Measurements from ENCODE around the gene ELL.

DNA sequence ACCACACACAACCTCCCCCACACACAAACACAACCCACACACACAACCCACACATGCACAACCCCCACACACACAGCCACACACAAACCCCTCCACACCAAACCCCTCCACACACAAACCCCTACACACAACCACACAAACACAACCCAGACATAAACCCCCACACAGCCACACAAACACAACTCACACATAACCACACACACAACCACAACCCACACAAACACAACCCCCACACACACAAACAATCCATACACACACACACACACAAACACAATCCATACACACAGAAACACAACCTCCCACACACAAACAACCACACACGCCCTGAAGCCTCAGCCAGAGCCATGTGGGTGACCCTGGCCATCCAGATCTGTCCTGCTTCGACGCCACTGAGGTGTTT is 53.9 kb downstream of the ELL start:
- TF ChIP-seq, protein P1, sequence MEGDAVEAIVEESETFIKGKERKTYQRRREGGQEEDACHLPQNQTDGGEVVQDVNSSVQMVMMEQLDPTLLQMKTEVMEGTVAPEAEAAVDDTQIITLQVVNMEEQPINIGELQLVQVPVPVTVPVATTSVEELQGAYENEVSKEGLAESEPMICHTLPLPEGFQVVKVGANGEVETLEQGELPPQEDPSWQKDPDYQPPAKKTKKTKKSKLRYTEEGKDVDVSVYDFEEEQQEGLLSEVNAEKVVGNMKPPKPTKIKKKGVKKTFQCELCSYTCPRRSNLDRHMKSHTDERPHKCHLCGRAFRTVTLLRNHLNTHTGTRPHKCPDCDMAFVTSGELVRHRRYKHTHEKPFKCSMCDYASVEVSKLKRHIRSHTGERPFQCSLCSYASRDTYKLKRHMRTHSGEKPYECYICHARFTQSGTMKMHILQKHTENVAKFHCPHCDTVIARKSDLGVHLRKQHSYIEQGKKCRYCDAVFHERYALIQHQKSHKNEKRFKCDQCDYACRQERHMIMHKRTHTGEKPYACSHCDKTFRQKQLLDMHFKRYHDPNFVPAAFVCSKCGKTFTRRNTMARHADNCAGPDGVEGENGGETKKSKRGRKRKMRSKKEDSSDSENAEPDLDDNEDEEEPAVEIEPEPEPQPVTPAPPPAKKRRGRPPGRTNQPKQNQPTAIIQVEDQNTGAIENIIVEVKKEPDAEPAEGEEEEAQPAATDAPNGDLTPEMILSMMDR (IDR thresholded peaks at IDR 0.05; ENCODE audit: insufficient read depth, low read length, poor library complexity, severe bottlenecking) = no peak
- no peak for TF ChIP-seq EZH2phosphoT487 (conservative IDR thresholded peaks at IDR 0.05; ENCODE audit: low read length)
